CD14-positive monocyte (primary cell): ENCODE measurements around the gene EVA1B. TPM values are rescaled to one million over a fixed set of nuclear protein-coding genes. Genes with fewer than 3 reads are reported as not detected.
A peak's percentile ranks its signal among the peaks of the same experiment; 100 is the strongest.

Experiments
- DNase-seq, 3 donors: peaks; one replicate each; pipeline ENCODE4 v3.0.0-alpha.2; 2011 to 2022
- H2AFZ ChIP-seq: 2 replicates; pipeline ENCODE4 v1.6.0; 2012; ENCODE audit warnings: mild to moderate bottlenecking, low read depth, low read length, inconsistent platforms; ENCODE audit not compliant: insufficient read depth, poor library complexity, severe bottlenecking
- H3K27ac ChIP-seq, 2 donors: 1 replicate in 1 of 2; 2 replicates in 1 of 2; pipeline ENCODE4 v1.5.1; 2012 to 2013; ENCODE audit warnings: low read length in 2 of 2, control low read depth in 1 of 2, inconsistent platforms in 1 of 2, low read depth in 1 of 2, mild to moderate bottlenecking in 1 of 2
- H3K27me3 ChIP-seq, 2 donors: one replicate each; pipeline versions ENCODE4 v1.6.0 to v1.6.1; 2011 to 2013; ENCODE audit warnings: low read length in 2 of 2; ENCODE audit not compliant: control insufficient read depth in 2 of 2, insufficient read depth in 2 of 2
- H3K36me3 ChIP-seq, 2 donors: replicated peaks in 1 of 2; 1 replicate in 1 of 2; 2 replicates in 1 of 2; pipeline versions ENCODE4 v1.5.1 to v1.6.1; 2012 to 2013; ENCODE audit warnings: low read length in 2 of 2, control low read depth in 1 of 2, inconsistent platforms in 1 of 2, mild to moderate bottlenecking in 1 of 2; ENCODE audit not compliant: insufficient read depth in 2 of 2, control insufficient read depth in 1 of 2
- H3K4me1 ChIP-seq, 2 donors: 1 replicate in 1 of 2; 2 replicates in 1 of 2; pipeline versions ENCODE4 v1.5.1 to v1.6.1; 2012 to 2013; ENCODE audit warnings: low read length in 2 of 2, control low read depth in 1 of 2, inconsistent platforms in 1 of 2, mild to moderate bottlenecking in 1 of 2, moderate library complexity in 1 of 2; ENCODE audit not compliant: insufficient read depth in 2 of 2, control insufficient read depth in 1 of 2
- H3K4me2 ChIP-seq: replicated peaks from 2 replicates; pipeline ENCODE3; 2012; ENCODE audit warnings: low read length, moderate library complexity, mild to moderate bottlenecking; ENCODE audit not compliant: poor library complexity, severe bottlenecking; ENCODE audit errors: extremely low read depth
- H3K4me3 ChIP-seq, 3 experiments: fragments of 200-600 bp in 1 of 3; sonication (generic) in 1 of 3; replicated peaks in 1 of 3; 1 replicate in 2 of 3; 2 replicates in 1 of 3; pipeline ENCODE4 v1.5.1; 2011 to 2013; ENCODE audit warnings: low read length in 3 of 3, mild to moderate bottlenecking in 3 of 3, control low read depth in 2 of 3, low read depth in 2 of 3, inconsistent platforms in 1 of 3, moderate library complexity in 1 of 3
- H3K79me2 ChIP-seq: 2 replicates; pipeline ENCODE4 v1.6.0; 2012; ENCODE audit warnings: mild to moderate bottlenecking, control low read depth, inconsistent platforms, low read length, moderate library complexity; ENCODE audit not compliant: insufficient read depth
- H3K9ac ChIP-seq: 2 replicates; pipeline ENCODE4 v1.6.0; 2017; ENCODE audit warnings: low read length, mild to moderate bottlenecking; ENCODE audit not compliant: insufficient read depth, poor library complexity, severe bottlenecking
- H3K9me3 ChIP-seq, 2 donors: replicated peaks in 1 of 2; 1 replicate in 1 of 2; 2 replicates in 1 of 2; pipeline versions ENCODE4 v1.5.1 to v1.6.1; 2012 to 2013; ENCODE audit warnings: low read length in 2 of 2, control low read depth in 1 of 2; ENCODE audit not compliant: control insufficient read depth in 1 of 2, insufficient read depth in 1 of 2
- H4K20me1 ChIP-seq: 2 replicates; pipeline ENCODE4 v1.6.0; 2012; ENCODE audit warnings: mild to moderate bottlenecking, low read length, control low read depth, moderate library complexity; ENCODE audit not compliant: insufficient read depth
- H3K27ac Mint-ChIP-seq, 7 donors: one replicate each; pipeline ENCODE4 v1.8.0; 2020; ENCODE audit warnings: mild to moderate bottlenecking in 7 of 7, mixed read lengths in 7 of 7, moderate library complexity in 6 of 7, inconsistent platforms in 2 of 7
- H3K27me3 Mint-ChIP-seq, 3 donors: one replicate each; pipeline ENCODE4 v1.8.0; 2021 to 2022; ENCODE audit warnings: low read depth in 3 of 3, mild to moderate bottlenecking in 3 of 3, mixed read lengths in 3 of 3, moderate library complexity in 3 of 3, inconsistent platforms in 1 of 3
- H3K36me3 Mint-ChIP-seq, 2 donors: one replicate each; pipeline ENCODE4 v1.8.0; 2020; ENCODE audit warnings: mixed read lengths in 2 of 2, inconsistent platforms in 1 of 2, mild to moderate bottlenecking in 1 of 2
- H3K4me1 Mint-ChIP-seq: one replicate; pipeline ENCODE4 v1.8.0; 2020; ENCODE audit warnings: mild to moderate bottlenecking, mixed read lengths
- H3K4me3 Mint-ChIP-seq, 2 donors: one replicate each; pipeline ENCODE4 v1.8.0; 2020; ENCODE audit warnings: mild to moderate bottlenecking in 2 of 2, mixed read lengths in 2 of 2, moderate library complexity in 1 of 2
- H3K9me3 Mint-ChIP-seq, 7 donors: one replicate each; pipeline ENCODE4 v1.8.0; 2020 to 2022; ENCODE audit warnings: mixed read lengths in 7 of 7, mild to moderate bottlenecking in 6 of 7, moderate library complexity in 6 of 7, inconsistent platforms in 2 of 7
- WGBS: methylation state at CpG from one replicate; pipeline ENCODE4 v1.1.5; 2013; ENCODE audit warnings: missing lambda C conversion rate; ENCODE audit not compliant: insufficient coverage; 5-methylcytosine and 5-hydroxymethylcytosine counted together
- intact Hi-C, 2 donors: fragments of 100-400 bp; cut with micrococcal nuclease; formaldehyde crosslinking; loops; one replicate each; pipeline versions ENCODE4 v1.15.0 to v1.15.1; 2023
- polyA plus RNA-seq, 3 donors: library from polyadenylated mRNA; depleted of rRNA in 1 of 3; unstranded in 2 of 3; stranded (reverse) in 1 of 3; fragments of 300-500 nt in 2 of 3; fragments of >200 nt in 1 of 3; fragmentation: Illumina TruSeq in 2 of 3; gene quantifications; 1 replicate in 2 of 3; 2 replicates in 1 of 3; pipeline ENCODE4 v1.2.3, GENCODE V29; 2012 to 2021
- TF ChIP-seq, protein P1 (sequence below): fragments of 200-600 bp; IDR thresholded peaks from one replicate; pipeline ENCODE4 v1.8.0; 2022; ENCODE audit warnings: antibody characterized with exemption, mild to moderate bottlenecking

EVA1B gene
- polyA plus RNA-seq, 3 donors = 13.7 to 19.1 (median 16.6) TPM

DNA sequence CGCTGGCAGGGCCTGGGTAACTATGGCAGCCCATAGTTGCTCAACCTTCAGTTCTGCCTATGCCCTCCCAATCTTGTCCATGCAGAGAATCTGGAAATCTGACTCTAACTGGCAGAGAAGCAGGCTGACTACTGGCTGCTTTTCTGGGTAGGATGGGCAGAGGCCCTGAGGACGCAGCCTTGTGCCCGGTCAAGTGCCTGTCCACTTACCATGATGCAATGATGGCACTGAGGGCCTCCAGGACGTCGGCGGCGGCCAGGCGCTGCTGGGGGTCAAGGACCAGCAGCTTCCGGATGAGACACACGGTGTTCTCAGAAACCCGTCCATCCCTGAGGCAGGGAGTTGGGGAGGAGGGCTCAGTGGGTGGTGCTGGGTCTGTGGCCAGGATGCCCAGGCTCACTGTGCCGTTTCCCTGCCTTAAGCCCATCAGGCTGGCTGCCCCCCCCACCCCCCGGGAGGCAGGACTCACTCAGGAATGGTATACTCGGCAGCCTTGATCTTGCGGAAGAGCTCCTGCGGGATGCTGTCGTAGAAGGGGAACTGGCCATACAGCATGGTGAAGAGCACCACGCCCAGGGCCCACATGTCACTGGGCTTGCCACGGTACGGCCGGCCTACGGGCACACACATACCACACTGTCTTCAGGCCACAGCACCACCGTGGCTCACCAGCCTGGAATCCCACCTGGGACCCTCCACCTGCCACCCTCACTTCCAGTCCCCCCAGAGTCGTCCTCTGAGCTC, 20.4 kb upstream of the EVA1B start:
- Histone ChIP-seq H3K36me3 (peaks cover 79 to 91% of the 10 kb centered on the region in 2 donors), H3K27ac (peak overlapping the region in 1 of 2 donors; percentile 56), H3K27me3 (no peaks in the 10 kb centered on the region), H3K79me2 (no peaks in the 10 kb centered on the region), H3K9me3 (no peaks in the 10 kb centered on the region), H3K9ac (no peak overlapping the region), H2AFZ (no peak overlapping the region), H3K4me2 (no peak overlapping the region), H4K20me1 (peaks cover 73% of the 10 kb centered on the region), H3K4me3 (no peak overlapping the region), H3K4me1 (peaks cover 7 to 11% of the 10 kb centered on the region in 2 donors)
- peaks cover 72 to 88% of the 10 kb centered on the region in 2 donors for H3K36me3 Mint-ChIP-seq
- no peaks in the 10 kb centered on the region for H3K9me3 Mint-ChIP-seq
- peak overlapping the region in 3 of 7 donors; percentile 15 to 41 (median 36) for H3K27ac Mint-ChIP-seq
- WGBS = 92% methylated on average over 20 of the region's 24 CpGs
- no peak overlapping the region for H3K4me3 Mint-ChIP-seq
- intact Hi-C loops = loop anchor here (1.0 to 2.0 kb wide), 3 partner anchors 16 to 77 kb away; no protein-coding TSS in a partner anchor
- DNase-seq = no peak
- no peaks in the 10 kb centered on the region for H3K27me3 Mint-ChIP-seq
- H3K4me1 Mint-ChIP-seq = peaks cover 11% of the 10 kb centered on the region
- TF ChIP-seq, protein P1, sequence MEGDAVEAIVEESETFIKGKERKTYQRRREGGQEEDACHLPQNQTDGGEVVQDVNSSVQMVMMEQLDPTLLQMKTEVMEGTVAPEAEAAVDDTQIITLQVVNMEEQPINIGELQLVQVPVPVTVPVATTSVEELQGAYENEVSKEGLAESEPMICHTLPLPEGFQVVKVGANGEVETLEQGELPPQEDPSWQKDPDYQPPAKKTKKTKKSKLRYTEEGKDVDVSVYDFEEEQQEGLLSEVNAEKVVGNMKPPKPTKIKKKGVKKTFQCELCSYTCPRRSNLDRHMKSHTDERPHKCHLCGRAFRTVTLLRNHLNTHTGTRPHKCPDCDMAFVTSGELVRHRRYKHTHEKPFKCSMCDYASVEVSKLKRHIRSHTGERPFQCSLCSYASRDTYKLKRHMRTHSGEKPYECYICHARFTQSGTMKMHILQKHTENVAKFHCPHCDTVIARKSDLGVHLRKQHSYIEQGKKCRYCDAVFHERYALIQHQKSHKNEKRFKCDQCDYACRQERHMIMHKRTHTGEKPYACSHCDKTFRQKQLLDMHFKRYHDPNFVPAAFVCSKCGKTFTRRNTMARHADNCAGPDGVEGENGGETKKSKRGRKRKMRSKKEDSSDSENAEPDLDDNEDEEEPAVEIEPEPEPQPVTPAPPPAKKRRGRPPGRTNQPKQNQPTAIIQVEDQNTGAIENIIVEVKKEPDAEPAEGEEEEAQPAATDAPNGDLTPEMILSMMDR = no peak

DNA sequence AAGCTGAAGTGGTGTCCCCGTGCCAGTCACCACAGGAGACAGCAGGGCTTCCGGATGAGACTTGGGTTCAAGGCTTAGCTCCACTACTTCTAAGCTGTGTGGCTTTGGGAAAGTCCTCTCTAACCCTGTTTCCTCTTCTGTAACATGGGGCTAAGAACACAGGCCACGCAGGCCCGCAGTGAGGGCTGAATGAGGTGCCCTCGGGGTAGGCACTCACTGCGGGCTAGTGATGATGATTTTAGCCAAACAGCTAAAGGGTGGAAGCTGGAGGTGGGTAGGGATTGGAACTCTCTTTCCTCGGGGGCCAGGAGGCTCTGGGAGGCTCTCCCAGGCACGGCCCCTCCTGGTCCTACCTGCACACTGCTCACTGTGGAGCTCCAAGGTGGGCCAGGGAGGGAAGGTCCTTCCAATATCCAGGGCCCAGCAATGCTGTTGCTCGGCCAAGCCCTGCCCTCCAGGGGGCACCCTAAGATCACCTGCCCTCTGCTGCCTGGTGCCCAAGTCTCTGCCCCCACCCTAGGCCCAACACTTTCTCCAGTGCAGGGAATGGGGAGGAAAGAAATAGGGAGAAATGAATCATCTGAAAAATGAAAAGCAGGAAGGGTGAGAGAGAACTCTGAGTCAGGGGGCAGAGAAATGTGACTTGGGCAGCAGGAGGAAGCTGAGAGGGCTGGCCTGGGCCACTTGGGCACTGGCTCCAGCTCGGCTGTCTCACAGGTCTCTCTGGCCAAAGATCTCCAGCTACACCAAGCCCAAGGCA, 19.2 kb upstream of the EVA1B start:
- Mint-ChIP-seq H3K36me3 (peaks cover 61 to 75% of the 10 kb centered on the region in 2 donors), H3K27ac (peak overlapping the region in 4 of 7 donors; percentile 22 to 84 (median 52)), H3K27me3 (no peaks in the 10 kb centered on the region), H3K4me1 (peaks cover 20% of the 10 kb centered on the region), H3K4me3 (no peak overlapping the region), H3K9me3 (peaks cover 0 to 2% (median 0%) of the 10 kb centered on the region in 7 donors)
- Histone ChIP-seq H3K9ac (no peak overlapping the region), H3K4me2 (no peak overlapping the region), H3K4me1 (peaks cover 13 to 16% of the 10 kb centered on the region in 2 donors), H2AFZ (no peak overlapping the region), H3K27me3 (no peaks in the 10 kb centered on the region), H3K79me2 (no peaks in the 10 kb centered on the region), H4K20me1 (peaks cover 67% of the 10 kb centered on the region), H3K27ac (peak overlapping the region; percentile 4 to 56), H3K4me3 (no peak overlapping the region), H3K36me3 (peaks cover 67 to 79% of the 10 kb centered on the region in 2 donors), H3K9me3 (no peaks in the 10 kb centered on the region)
- WGBS = 91% methylated on average over 7 of the region's 10 CpGs
- TF ChIP-seq, protein P1 = peak; percentile 75
- intact Hi-C loops = loop anchor here (2.0 kb wide), 2 partner anchors 76 to 78 kb away; no protein-coding TSS in a partner anchor
- peak; percentile 42 to 67 (median 53) for DNase-seq
